Bronchial epithelial cell (primary cell): Measurements from ENCODE around the gene PATE4. TPM values are rescaled to one million over a fixed set of nuclear protein-coding genes. Genes with fewer than 3 reads are reported as not detected.
A peak's percentile ranks its signal among the peaks of the same experiment; 100 is the strongest.

Experiments used
- DNase-seq: peaks from one replicate; pipeline ENCODE4 v3.0.0-alpha.2; 2010; ENCODE audit warnings: low read depth
- FAIRE-seq: peaks from 2 replicates; lab custom pipeline; 2011; peaks lifted over from hg19 to GRCh38; lab: Jason Lieb, UNC
- H3K27me3 ChIP-seq: 2 replicates; pipeline ENCODE4 v1.5.1; 2011; ENCODE audit warnings: low read length; ENCODE audit not compliant: control insufficient read depth, insufficient read depth
- H3K36me3 ChIP-seq: 2 replicates; pipeline ENCODE4 v1.5.1; 2011; ENCODE audit warnings: low read length; ENCODE audit not compliant: control insufficient read depth, insufficient read depth
- H3K4me3 ChIP-seq: 2 replicates; pipeline ENCODE4 v1.5.1; 2011; ENCODE audit warnings: mild to moderate bottlenecking, low read depth, low read length, control low read depth
- total RNA-seq: library from RNA; depleted of rRNA; stranded (reverse); fragments of >200 nt; gene quantifications from 2 replicates; pipeline ENCODE4 v1.2.1, GENCODE V29; 2014
- TF ChIP-seq, protein P1 (sequence below): IDR thresholded peaks from 2 replicates; pipeline ENCODE4 v1.5.1; 2011; ENCODE audit warnings: mild to moderate bottlenecking, moderate library complexity, low read length, control low read depth, inconsistent platforms; ENCODE audit not compliant: insufficient read depth, severe bottlenecking

The PATE4 gene
- total RNA-seq, 1 donor from 2014 or later = not detected

DNA sequence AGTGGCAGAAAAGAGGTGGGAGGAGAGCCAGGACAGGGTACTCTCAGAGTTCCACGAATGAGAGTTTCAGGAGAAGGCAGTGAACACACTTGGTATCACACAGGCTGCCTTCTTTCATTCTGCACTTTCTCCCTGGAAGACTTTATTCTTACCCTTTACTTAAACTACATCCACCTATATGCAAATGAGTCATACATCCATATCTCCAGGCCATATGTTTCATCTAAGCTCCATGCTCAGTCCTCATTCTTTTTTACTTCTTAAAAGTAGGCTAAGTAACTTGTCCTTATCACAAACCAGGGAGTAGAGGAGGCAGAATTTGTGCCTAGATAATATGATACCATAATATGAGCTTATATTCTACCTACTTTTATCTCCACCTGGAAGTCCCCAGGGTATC, 48.2 kb downstream of the PATE4 start:
- peak; percentile 69 for DNase-seq

DNA sequence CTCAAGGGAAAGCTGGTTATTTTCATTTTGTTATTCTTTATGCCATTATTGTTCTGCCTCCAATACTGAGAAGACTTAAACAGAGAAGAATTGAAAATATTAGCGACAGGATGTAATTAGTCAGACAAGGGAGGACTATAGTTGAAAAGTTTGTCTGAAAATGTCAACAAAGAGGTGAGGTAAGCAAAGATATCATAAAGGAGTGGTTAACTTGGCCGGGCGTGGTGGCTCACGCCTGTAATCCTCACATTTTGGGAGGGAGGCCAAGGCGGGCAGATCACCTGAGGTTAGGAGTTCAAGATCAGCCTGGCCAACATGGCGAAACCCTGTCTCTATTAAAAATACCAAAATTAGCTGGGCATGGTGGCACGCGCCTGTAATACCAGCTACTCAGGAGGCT, 50.3 kb downstream of the PATE4 start:
- FAIRE-seq (no peak), DNase-seq (peak; percentile 46)
- TF ChIP-seq, protein P1, sequence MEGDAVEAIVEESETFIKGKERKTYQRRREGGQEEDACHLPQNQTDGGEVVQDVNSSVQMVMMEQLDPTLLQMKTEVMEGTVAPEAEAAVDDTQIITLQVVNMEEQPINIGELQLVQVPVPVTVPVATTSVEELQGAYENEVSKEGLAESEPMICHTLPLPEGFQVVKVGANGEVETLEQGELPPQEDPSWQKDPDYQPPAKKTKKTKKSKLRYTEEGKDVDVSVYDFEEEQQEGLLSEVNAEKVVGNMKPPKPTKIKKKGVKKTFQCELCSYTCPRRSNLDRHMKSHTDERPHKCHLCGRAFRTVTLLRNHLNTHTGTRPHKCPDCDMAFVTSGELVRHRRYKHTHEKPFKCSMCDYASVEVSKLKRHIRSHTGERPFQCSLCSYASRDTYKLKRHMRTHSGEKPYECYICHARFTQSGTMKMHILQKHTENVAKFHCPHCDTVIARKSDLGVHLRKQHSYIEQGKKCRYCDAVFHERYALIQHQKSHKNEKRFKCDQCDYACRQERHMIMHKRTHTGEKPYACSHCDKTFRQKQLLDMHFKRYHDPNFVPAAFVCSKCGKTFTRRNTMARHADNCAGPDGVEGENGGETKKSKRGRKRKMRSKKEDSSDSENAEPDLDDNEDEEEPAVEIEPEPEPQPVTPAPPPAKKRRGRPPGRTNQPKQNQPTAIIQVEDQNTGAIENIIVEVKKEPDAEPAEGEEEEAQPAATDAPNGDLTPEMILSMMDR = no peak
- Histone ChIP-seq H3K36me3 (no peaks in the 10 kb centered on the region), H3K27me3 (no peaks in the 10 kb centered on the region), H3K4me3 (no peak overlapping the region)

More for the DNA sequence above, 48.2 kb downstream of the PATE4 start:
- Histone ChIP-seq H3K27me3 (no peaks in the 10 kb centered on the region), H3K4me3 (no peak overlapping the region), H3K36me3 (no peaks in the 10 kb centered on the region)
- TF ChIP-seq, protein P1 = no peak
- FAIRE-seq = no peak

DNA sequence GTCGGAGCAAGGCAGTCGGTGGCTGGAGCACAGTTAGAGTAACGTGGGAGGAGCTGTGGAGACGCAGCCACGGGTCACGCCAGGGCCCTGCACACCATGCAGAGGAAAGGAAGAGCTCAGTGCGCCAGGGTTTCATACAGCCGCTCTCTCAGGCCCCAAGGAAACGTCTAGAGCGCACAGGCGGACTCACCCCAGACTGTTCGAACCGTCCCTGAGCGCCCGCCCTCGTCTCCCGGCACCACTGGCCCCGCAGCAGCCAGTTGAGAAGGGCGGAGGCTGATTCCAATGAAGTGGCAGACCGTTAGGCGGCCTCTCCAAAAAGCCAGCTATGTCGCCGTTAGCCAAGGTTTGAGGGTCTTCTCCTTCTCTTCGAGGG, 53.9 kb downstream of the PATE4 start:
- H3K27me3 ChIP-seq = no peaks in the 10 kb centered on the region
- FAIRE-seq (peak; percentile 36), DNase-seq (peak; percentile 47)
- TF ChIP-seq, protein P1 = no peak
- H3K36me3 ChIP-seq = no peaks in the 10 kb centered on the region
- peak overlapping the region; percentile 94 for H3K4me3 ChIP-seq

DNA sequence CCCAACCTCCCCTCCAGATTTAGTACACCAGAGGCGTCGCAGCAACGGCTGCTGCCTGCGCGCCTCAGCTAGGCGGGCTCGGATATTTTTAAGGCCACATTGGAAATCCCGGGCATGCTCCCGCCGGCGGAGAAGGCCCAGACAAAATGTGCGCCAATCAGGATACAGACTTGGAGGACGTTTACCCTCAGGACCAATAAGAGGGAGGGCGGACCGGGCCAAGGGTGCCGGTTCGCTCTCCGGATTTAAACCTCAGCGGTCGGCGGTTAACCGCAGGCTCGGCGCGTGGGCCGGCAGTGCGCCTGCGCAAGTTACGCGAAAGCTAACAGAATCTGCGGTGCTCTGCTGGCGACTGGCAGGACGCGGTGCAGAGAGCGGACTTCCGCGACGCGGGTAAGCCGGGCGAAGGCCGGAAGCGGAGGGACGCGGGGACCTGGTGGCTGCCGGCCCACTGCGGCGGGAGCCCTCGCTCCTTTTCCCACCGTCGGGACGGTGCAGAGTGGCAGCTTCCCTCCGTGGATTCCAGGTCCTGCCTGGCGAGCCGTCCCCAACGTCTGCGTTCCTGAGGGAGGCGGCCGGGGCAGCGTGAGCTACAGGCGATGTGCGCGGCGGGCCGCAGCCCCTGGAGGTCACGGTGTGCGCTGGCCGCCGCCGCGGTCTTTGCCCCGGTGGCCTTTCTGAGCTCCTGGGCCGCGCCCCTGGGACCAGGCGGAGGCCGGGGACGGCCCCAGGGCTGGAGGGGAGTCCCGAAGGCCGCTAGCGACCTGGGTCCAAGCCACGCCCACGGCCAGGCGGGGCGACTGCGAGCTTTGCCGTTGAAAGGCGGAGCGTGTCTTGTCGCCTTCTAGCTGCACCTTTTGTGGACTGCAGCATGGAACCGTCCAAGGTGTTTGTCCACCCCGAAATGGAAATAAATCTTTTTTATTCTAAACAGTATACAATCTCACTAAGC, 54.5 kb downstream of the PATE4 start, which contains the start of gene HYLS1:
TSS of gene HYLS1 (plus strand) at position 296 of the 952 bp plus-strand sequence. CDS start 11,701 bp downstream, outside the sequence.
- Histone ChIP-seq H3K36me3 (no peaks in the 10 kb centered on the region), H3K27me3 (no peaks in the 10 kb centered on the region), H3K4me3 (peak within 1 kb of the TSS; percentile 94)
- DNase-seq = peak; percentile 92
- TF ChIP-seq, protein P1 = peak; percentile 26
- no peak for FAIRE-seq

Other genes starting within 250 kb of the PATE4 start
- gene STT3A, start 240.5 kb upstream of the PATE4 start, total RNA-seq = 124 and 167 TPM in 2 replicates
- 4.6 and 4.7 TPM in 2 replicates for gene CHEK1, start 208.2 kb upstream of the PATE4 start, total RNA-seq
- not detected in 2 replicates for gene ACRV1, start 152.5 kb upstream of the PATE4 start, total RNA-seq
- gene PATE1, start 87.0 kb upstream of the PATE4 start, total RNA-seq = not detected in 2 replicates
- not detected in 2 replicates for gene PATE2, start 54.5 kb upstream of the PATE4 start, total RNA-seq
- not detected in 2 replicates for gene PATE3, start 45.2 kb upstream of the PATE4 start, total RNA-seq
- 2.9 and 3.5 TPM in 2 replicates for gene HYLS1, start 54.4 kb downstream of the PATE4 start, total RNA-seq
- gene PUS3, start 69.9 kb downstream of the PATE4 start, total RNA-seq = 11.6 and 19.5 TPM in 2 replicates
- not detected in 2 replicates for gene DDX25, start 71.2 kb downstream of the PATE4 start, total RNA-seq
- gene VSIG10L2, start 112.7 kb downstream of the PATE4 start, total RNA-seq = 0.38 TPM in 1 of 2 replicates, not detected in the other
- 2.9 TPM in 2 replicates for gene CDON, start 229.6 kb downstream of the PATE4 start, total RNA-seq